Activated naive CD4-positive, alpha-beta T cell treated with anti-CD3 and anti-CD28 coated beads for 36 hours (primary cell): ENCODE data around the gene VPS13D. TPM values are rescaled to one million over a fixed set of nuclear protein-coding genes. Genes with fewer than 3 reads are reported as not detected.

Source experiments
- CTCF ChIA-PET: fragments of 350-600 bp; sonication (Branson Sonifier 250); formaldehyde crosslinking; loops from one replicate; lab custom pipeline; 2021; ENCODE audit warnings: antibody characterized with exemption; lab: Charles Lee
- DNase-seq: peaks from one replicate; pipeline ENCODE4 v3.0.0-alpha.2; 2020
- H3K27ac Mint-ChIP-seq: one replicate; pipeline ENCODE4 v1.8.0; 2021; ENCODE audit warnings: mild to moderate bottlenecking, mixed read lengths
- H3K27me3 Mint-ChIP-seq: one replicate; pipeline ENCODE4 v1.8.0; 2021; ENCODE audit warnings: low read depth, mixed read lengths
- H3K36me3 Mint-ChIP-seq: one replicate; pipeline ENCODE4 v1.8.0; 2021; ENCODE audit warnings: low read depth, mixed read lengths
- H3K4me1 Mint-ChIP-seq: one replicate; pipeline ENCODE4 v1.8.0; 2021; ENCODE audit warnings: low read depth, mixed read lengths
- H3K4me3 Mint-ChIP-seq: one replicate; pipeline ENCODE4 v1.8.0; 2021; ENCODE audit warnings: mild to moderate bottlenecking, moderate library complexity, mixed read lengths
- H3K9me3 Mint-ChIP-seq: one replicate; pipeline ENCODE4 v1.8.0; 2021; ENCODE audit warnings: mixed read lengths
- intact Hi-C: fragments of 100-400 bp; cut with micrococcal nuclease; formaldehyde crosslinking; loops from one replicate; pipeline ENCODE4 v1.15.1; 2023
- total RNA-seq, 2 experiments: library from RNA; stranded (reverse); gene quantifications; one replicate each; pipeline ENCODE4 v1.2.3, GENCODE V29; 2021

VPS13D gene
- total RNA-seq, 2 experiments from 2014 or later, result 20.0 to 23.3 TPM

- intact Hi-C loops, result no loop called here
- no peaks in the 10 kb centered on the region for H3K9me3 Mint-ChIP-seq
- DNase-seq, result no peak
- H3K4me3 Mint-ChIP-seq, result no peak overlapping the region
- no peak overlapping the region for H3K27ac Mint-ChIP-seq
- peaks cover 7% of the 10 kb centered on the region for H3K4me1 Mint-ChIP-seq
- no peaks in the 10 kb centered on the region for H3K36me3 Mint-ChIP-seq
- CTCF ChIA-PET, result no interaction called here
- no peaks in the 10 kb centered on the region for H3K27me3 Mint-ChIP-seq
These were observed 318.6 kb downstream of the VPS13D start for GRCh38 chr1:12548279-12548972.

GRCh38 chr1:12548973-12549459 lies 319.2 kb downstream of the VPS13D start:
- H3K9me3 Mint-ChIP-seq, result no peaks in the 10 kb centered on the region
- no peak for DNase-seq
- no peak overlapping the region for H3K4me3 Mint-ChIP-seq
- H3K36me3 Mint-ChIP-seq, result no peaks in the 10 kb centered on the region
- no peak overlapping the region for H3K27ac Mint-ChIP-seq
- intact Hi-C loops, result no loop called here
- CTCF ChIA-PET, result no interaction called here
- peaks cover 8% of the 10 kb centered on the region for H3K4me1 Mint-ChIP-seq
- H3K27me3 Mint-ChIP-seq, result no peaks in the 10 kb centered on the region

- Mint-ChIP-seq H3K27ac (no peak overlapping the region), H3K27me3 (no peaks in the 10 kb centered on the region), H3K36me3 (no peaks in the 10 kb centered on the region), H3K4me3 (no peak overlapping the region), H3K4me1 (peaks cover 10% of the 10 kb centered on the region), H3K9me3 (no peaks in the 10 kb centered on the region)
- intact Hi-C loops, result no loop called here
- peak; percentile 14 for DNase-seq
- CTCF ChIA-PET, result no interaction called here
These were observed 319.9 kb downstream of the VPS13D start for GRCh38 chr1:12549460-12550349.

- CTCF ChIA-PET, result no interaction called here
- H3K9me3 Mint-ChIP-seq, result no peaks in the 10 kb centered on the region
- peaks cover 6% of the 10 kb centered on the region for H3K4me1 Mint-ChIP-seq
- H3K27me3 Mint-ChIP-seq, result no peaks in the 10 kb centered on the region
- no peak for DNase-seq
- H3K4me3 Mint-ChIP-seq, result no peak overlapping the region
- intact Hi-C loops, result no loop called here
- H3K36me3 Mint-ChIP-seq, result no peaks in the 10 kb centered on the region
- H3K27ac Mint-ChIP-seq, result no peak overlapping the region
These were observed 321.8 kb downstream of the VPS13D start for GRCh38 chr1:12551584-12551983.

GRCh38 chr1:12552111-12552888 lies 322.5 kb downstream of the VPS13D start:
- H3K27me3 Mint-ChIP-seq, result no peaks in the 10 kb centered on the region
- peaks cover 6% of the 10 kb centered on the region for H3K4me1 Mint-ChIP-seq
- H3K27ac Mint-ChIP-seq, result no peak overlapping the region
- no peaks in the 10 kb centered on the region for H3K36me3 Mint-ChIP-seq
- DNase-seq, result no peak
- CTCF ChIA-PET, result no interaction called here
- H3K4me3 Mint-ChIP-seq, result no peak overlapping the region
- H3K9me3 Mint-ChIP-seq, result no peaks in the 10 kb centered on the region
- intact Hi-C loops, result no loop called here

- Mint-ChIP-seq H3K4me3 (no peak overlapping the region), H3K36me3 (no peaks in the 10 kb centered on the region), H3K27ac (no peak overlapping the region), H3K4me1 (peaks cover 6% of the 10 kb centered on the region), H3K9me3 (no peaks in the 10 kb centered on the region), H3K27me3 (no peaks in the 10 kb centered on the region)
- intact Hi-C loops, result no loop called here
- DNase-seq, result no peak
- CTCF ChIA-PET, result no interaction called here
These were observed 323.4 kb downstream of the VPS13D start for GRCh38 chr1:12552951-12553921.

GRCh38 chr1:12553963-12554362 lies 324.1 kb downstream of the VPS13D start:
- Mint-ChIP-seq H3K4me1 (peaks cover 6% of the 10 kb centered on the region), H3K27me3 (no peaks in the 10 kb centered on the region), H3K36me3 (no peaks in the 10 kb centered on the region), H3K9me3 (no peaks in the 10 kb centered on the region), H3K4me3 (no peak overlapping the region), H3K27ac (no peak overlapping the region)
- intact Hi-C loops, result no loop called here
- no peak for DNase-seq
- CTCF ChIA-PET, result no interaction called here

- Mint-ChIP-seq H3K9me3 (no peaks in the 10 kb centered on the region), H3K36me3 (no peaks in the 10 kb centered on the region), H3K4me3 (no peak overlapping the region), H3K27me3 (no peaks in the 10 kb centered on the region), H3K27ac (no peak overlapping the region), H3K4me1 (peaks cover 6% of the 10 kb centered on the region)
- intact Hi-C loops, result no loop called here
- DNase-seq, result no peak
- CTCF ChIA-PET, result no interaction called here
These were observed 324.9 kb downstream of the VPS13D start for GRCh38 chr1:12554521-12555305.

GRCh38 chr1:12555411-12556367 lies 325.9 kb downstream of the VPS13D start:
- no peak overlapping the region for H3K27ac Mint-ChIP-seq
- CTCF ChIA-PET, result interaction anchor here (0.6 kb wide), 1 partner anchor 67 kb away, joined by 4 read pairs; no protein-coding TSS in a partner anchor

GRCh38 chr1:12556368-12556930 lies 326.6 kb downstream of the VPS13D start:
- CTCF ChIA-PET, result interaction anchor here (0.6 kb wide), 1 partner anchor 68 kb away, joined by 4 read pairs; no protein-coding TSS in a partner anchor

More at GRCh38 chr1:12555411-12556367, 325.9 kb downstream of the VPS13D start:
- H3K9me3 Mint-ChIP-seq, result no peaks in the 10 kb centered on the region
- H3K36me3 Mint-ChIP-seq, result no peaks in the 10 kb centered on the region
- no peaks in the 10 kb centered on the region for H3K27me3 Mint-ChIP-seq
- no peak for DNase-seq
- peaks cover 5% of the 10 kb centered on the region for H3K4me1 Mint-ChIP-seq
- H3K4me3 Mint-ChIP-seq, result no peak overlapping the region
- intact Hi-C loops, result no loop called here

More at GRCh38 chr1:12556368-12556930, 326.6 kb downstream of the VPS13D start:
- Mint-ChIP-seq H3K27me3 (no peaks in the 10 kb centered on the region), H3K36me3 (no peaks in the 10 kb centered on the region), H3K27ac (no peak overlapping the region), H3K4me3 (no peak overlapping the region), H3K9me3 (no peaks in the 10 kb centered on the region), H3K4me1 (peaks cover 5% of the 10 kb centered on the region)
- intact Hi-C loops, result no loop called here
- DNase-seq, result no peak
